M059J (cell line): ENCODE measurements around the gene PXDN. TPM values are rescaled to one million over a fixed set of nuclear protein-coding genes. Genes with fewer than 3 reads are reported as not detected.
"Not testable (repeated sequence)": the region's sequence is repeated elsewhere in the genome, so short reads cannot be mapped to it uniquely, and the experiment has no call there.

Experiments used
- DNase-seq: peaks from one replicate; pipeline ENCODE4 v3.0.0-alpha.2; 2012; ENCODE audit warnings: low read depth
- total RNA-seq: library from RNA; depleted of rRNA; stranded (reverse); fragments of >200 nt; shearing (Covaris generic); gene quantifications from 2 replicates; pipeline ENCODE4 v1.2.3, GENCODE V29; 2014

Gene PXDN
- total RNA-seq, 1 experiment from 2014 or later, result 115 TPM

GRCh38 chr2:1685078-1685956, 59.0 kb downstream of the PXDN start:
- no peak for DNase-seq

- no peak for DNase-seq
Measured at GRCh38 chr2:1683297-1683696, 61.0 kb downstream of the PXDN start.

- DNase-seq, result no peak
Measured at GRCh38 chr2:1682181-1682440, 62.2 kb downstream of the PXDN start.

DNA sequence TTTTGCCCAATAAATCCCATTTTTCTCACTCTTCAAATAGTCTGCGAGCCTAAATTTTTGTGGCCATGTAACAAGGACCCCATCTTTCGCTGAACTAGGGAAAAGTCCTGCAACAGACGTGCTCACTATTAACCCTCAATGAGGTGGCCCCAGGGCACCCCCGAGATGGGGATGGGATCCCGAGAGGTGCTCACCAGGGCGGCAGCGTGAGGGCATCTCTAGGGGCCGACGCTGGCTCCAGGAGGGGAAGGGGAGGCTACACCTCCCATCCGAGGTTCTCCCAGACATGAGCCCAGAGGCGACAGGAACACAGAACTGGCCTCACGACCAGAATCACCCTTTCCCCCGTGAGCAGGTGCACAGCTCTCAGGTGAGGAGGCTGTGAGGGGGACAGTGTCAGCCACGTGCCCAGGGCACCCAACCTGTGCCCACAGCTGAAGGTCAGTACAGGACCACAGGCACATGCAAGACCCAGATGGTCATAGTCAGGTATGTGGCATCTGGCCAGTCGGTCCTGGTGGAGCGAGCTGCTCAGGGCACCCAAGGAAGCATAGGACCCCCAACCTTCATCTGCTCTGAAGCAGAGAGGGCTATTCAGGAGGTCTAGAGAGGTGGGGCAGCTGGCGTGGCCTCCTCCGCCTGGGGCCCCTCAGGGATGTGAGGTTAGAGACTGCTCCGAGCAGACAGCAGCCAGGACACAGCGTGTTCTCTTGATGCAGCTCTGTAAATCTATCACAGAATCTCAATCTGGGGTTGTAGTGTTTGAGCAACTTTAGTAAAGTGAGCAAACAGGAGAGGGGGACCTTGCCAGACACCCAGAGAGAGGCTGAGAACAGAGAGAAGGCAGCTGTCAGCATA, 62.8 kb downstream of the PXDN start:
- no peak for DNase-seq

DNA sequence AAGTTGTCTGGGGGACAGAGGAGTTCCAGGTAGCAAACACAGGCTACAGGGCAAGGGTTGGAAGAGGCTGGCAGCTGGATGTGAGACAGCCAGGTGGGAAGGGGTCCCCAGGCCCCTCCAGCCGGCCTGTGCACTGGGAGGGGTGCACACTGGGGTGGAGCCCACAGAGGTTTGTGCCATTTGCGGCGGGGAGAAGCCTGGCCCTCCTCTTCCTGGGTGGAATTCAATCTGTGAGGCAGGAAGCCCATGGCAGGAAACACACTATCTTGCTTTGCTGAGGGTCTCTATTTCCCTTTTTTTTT, 63.3 kb downstream of the PXDN start:
- DNase-seq, result no peak

DNA sequence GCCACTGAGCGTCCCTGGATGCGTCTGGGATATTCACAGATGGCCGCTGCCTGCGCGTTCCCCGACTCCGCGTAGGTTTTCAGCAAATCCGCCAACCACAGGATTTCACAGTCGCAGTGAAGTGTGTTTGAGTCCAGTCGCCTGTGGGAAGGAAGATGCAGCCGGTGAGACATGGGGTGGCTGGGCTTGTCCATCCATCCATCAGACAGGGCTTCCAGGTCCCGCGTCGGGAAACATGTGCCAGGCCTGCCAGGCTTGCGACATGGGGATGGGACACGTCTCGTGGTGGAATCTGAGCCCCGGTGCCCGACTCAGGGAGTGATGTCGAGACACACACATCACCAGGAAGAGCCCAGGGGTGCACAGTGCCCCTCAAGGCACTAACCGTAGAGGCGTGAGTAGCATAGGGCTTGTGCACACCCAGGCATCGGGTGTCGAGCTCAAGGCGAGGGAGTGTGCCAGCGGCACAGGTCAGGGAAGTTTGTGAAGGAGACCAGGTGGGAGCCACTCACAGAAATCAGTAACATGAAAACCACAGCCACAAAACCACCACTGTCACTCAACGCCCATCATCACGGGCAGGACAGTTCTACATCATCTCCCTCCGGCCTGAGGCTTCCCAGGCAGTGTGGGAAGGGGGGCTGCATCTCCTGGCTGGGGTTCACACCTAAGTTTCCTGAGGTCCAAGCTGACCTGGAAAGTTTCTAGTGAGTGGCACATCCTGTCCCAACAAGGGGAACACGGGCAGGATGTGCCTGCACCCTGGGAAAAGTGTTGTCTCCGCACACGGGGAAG, 63.9 kb downstream of the PXDN start:
- DNase-seq, result no peak

- not testable (repeated sequence) for DNase-seq
Measured at GRCh38 chr2:1679488-1680039, 64.8 kb downstream of the PXDN start.

- DNase-seq, result not testable (repeated sequence)
Measured at GRCh38 chr2:1679065-1679464, 65.2 kb downstream of the PXDN start.

GRCh38 chr2:1678609-1679008, 65.7 kb downstream of the PXDN start:
- no peak for DNase-seq

DNA sequence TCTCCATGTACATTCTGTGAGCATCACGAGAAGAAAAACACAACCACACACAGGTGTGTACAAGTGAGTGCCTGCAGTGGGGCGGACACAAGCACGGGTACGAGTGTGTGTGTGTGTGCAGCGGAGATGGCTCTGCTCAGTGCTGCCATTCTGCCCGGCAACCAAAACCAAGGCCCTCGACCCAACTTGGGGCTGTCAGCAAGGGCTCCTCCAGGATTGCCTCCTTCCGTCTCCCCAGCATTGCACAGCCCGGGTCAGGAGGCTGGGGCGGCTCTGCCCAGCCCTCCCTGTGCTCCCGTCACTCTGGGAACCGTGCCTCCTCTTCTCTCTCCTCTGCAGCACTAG, 66.5 kb downstream of the PXDN start:
- DNase-seq, result no peak

DNA sequence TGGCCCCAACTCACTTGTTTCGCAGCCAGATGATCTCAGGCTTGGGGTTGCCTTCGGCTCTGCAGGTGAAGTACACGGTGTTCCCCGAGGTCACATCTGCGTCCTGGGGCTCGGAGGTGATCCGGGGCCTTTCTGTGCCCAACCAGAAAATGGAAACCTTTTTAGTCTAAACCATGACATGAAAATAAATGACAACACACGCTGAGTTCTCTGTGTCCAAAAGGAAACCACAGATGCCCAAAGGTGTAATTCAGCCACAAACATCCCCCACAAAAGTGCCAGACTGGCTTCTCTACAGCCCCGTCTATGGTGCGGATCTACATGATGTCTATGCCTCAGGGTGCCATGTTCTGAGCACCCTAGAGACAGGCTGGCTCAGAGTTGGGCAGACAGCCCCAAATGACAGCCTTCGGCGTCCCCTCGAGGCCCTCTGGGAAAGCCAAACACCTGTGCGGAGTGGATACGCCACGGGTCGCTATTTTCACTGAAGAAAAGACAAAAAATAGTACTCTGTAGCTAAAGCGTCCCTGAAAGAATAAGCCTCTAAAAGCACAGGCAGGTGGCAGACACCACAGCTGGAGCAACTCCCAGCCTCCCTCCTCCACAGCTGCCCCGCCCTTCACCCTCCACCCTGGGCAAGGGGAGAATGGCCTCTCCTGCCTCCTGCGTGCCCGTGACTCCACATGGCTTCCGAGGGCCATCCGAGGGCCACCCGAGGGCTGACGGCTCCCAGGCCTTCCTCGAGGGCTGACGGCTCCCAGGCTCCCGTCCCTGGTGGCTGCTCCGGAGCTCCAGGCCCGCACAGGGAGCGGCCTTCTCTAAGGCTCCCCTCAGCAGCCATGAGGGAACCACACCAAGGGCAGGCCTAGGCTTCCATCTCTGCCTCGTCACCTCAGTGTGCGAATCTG, 67.1 kb downstream of the PXDN start:
- no peak for DNase-seq

GRCh38 chr2:1676091-1676912, 68.0 kb downstream of the PXDN start:
- DNase-seq, result no peak

DNA sequence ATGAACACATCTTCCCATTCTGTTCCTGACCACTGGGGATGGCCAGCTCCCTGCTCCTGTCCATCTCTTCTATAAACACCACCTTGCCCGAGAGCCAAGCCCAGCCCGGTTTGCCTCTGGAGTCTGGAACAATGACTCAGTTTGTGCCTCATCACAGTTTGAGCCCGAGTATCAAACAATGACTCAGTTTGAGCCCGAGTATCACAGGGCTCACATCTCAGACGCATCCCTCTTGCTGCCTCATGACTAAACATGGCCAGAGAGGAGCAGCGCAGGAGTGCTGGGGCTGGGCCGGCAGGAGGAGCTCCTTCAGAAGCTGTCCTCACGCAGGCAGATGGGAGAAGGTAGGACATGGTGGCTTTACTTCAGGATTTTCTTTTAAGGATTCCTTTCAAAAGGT, 68.7 kb downstream of the PXDN start:
- peak; percentile 98 for DNase-seq

GRCh38 chr2:1674766-1675397, 69.4 kb downstream of the PXDN start:
- no peak for DNase-seq

DNA sequence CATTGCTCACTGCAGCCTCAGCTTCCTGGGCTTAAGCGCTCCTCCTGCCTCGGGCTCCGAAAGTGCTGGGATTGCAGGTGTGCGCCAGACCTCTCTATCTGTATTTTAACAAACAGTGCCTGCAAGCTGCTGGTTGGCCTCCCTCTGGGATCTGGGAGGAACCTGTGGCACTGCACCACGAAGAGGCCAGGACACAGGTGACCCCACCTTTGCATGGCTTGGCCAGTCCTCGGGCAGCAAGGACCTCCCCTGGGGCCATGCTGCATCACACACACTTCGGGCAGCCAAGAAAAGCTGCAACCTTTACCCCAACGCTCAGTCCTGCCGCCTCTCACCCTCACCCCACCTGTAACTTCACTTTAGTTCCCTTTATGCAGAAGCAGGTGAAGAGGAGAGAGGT, 70.0 kb downstream of the PXDN start:
- DNase-seq, result no peak

- no peak for DNase-seq
Measured at GRCh38 chr2:1673160-1673944, 71.0 kb downstream of the PXDN start.

GRCh38 chr2:1672738-1673137, 71.6 kb downstream of the PXDN start:
- DNase-seq, result no peak

- DNase-seq, result no peak
Measured at GRCh38 chr2:1671916-1672315, 72.4 kb downstream of the PXDN start.

- no peak for DNase-seq
Measured at GRCh38 chr2:1670636-1671035, 73.7 kb downstream of the PXDN start.
